G401 (cell line): ENCODE results near the gene PLAAT3. TPM values are rescaled to one million over a fixed set of nuclear protein-coding genes. Genes with fewer than 3 reads are reported as not detected.
A peak's percentile ranks its signal among the peaks of the same experiment; 100 is the strongest.
"Not testable (repeated sequence)": the region's sequence is repeated elsewhere in the genome, so short reads cannot be mapped to it uniquely, and the experiment has no call there.

ENCODE experiments used
- DNase-seq: peaks from one replicate; pipeline ENCODE4 v3.0.0-alpha.2; 2015; ENCODE audit warnings: low spot score
- in situ Hi-C: cut with HindIII; loops from 2 replicates; pipeline ENCODE4 v1.10.0; 2016; ENCODE audit warnings: low sequenced_read_pairs, mixed read lengths
- total RNA-seq: library from RNA; depleted of rRNA; stranded (reverse); fragments of >200 nt; shearing (Covaris generic); gene quantifications from 2 replicates; pipeline ENCODE4 v1.2.3, GENCODE V29; 2014

Gene PLAAT3
- total RNA-seq, 1 experiment from 2014 or later, result 26.9 TPM

GRCh38 chr11:63610604-63611394 lies 3.4 kb downstream of the PLAAT3 start:
- in situ Hi-C loops, result no loop called here
- DNase-seq, result peak; percentile 12

- in situ Hi-C loops, result no loop called here
- no peak for DNase-seq
These were observed 4.2 kb downstream of the PLAAT3 start for GRCh38 chr11:63609971-63610580.

GRCh38 chr11:63609536-63609935 lies 4.7 kb downstream of the PLAAT3 start:
- no peak for DNase-seq
- in situ Hi-C loops, result no loop called here

- no peak for DNase-seq
- in situ Hi-C loops, result no loop called here
These were observed 5.6 kb downstream of the PLAAT3 start for GRCh38 chr11:63608353-63609345.

GRCh38 chr11:63603180-63603518 lies 11.1 kb downstream of the PLAAT3 start:
- no peak for DNase-seq
- in situ Hi-C loops, result no loop called here

- in situ Hi-C loops, DNase-seq: not testable (repeated sequence)
These were observed 11.7 kb downstream of the PLAAT3 start for GRCh38 chr11:63602290-63603179.

GRCh38 chr11:63599211-63600122 lies 14.8 kb downstream of the PLAAT3 start:
- no peak for DNase-seq
- in situ Hi-C loops, result no loop called here

GRCh38 chr11:63598556-63598955 lies 15.7 kb downstream of the PLAAT3 start:
- in situ Hi-C loops, result no loop called here
- no peak for DNase-seq

- in situ Hi-C loops, result no loop called here
- no peak for DNase-seq
These were observed 18.9 kb downstream of the PLAAT3 start for GRCh38 chr11:63595296-63595695.

GRCh38 chr11:63592975-63593395 lies 21.2 kb downstream of the PLAAT3 start:
- in situ Hi-C loops, result loop anchor here (5.0 kb wide), 1 partner anchor 69 kb away; no protein-coding TSS in a partner anchor
- DNase-seq, result peak; percentile 20

- no peak for DNase-seq
- in situ Hi-C loops, result loop anchor here (5.0 kb wide), 1 partner anchor 72 kb away; no protein-coding TSS in a partner anchor
These were observed 24.0 kb downstream of the PLAAT3 start for GRCh38 chr11:63590024-63590788.

GRCh38 chr11:63589000-63589399 lies 25.2 kb downstream of the PLAAT3 start:
- DNase-seq, result no peak
- in situ Hi-C loops, result no loop called here

GRCh38 chr11:63586451-63587166 lies 27.6 kb downstream of the PLAAT3 start:
- no peak for DNase-seq
- in situ Hi-C loops, result no loop called here

- DNase-seq, result no peak
- in situ Hi-C loops, result no loop called here
These were observed 30.9 kb downstream of the PLAAT3 start for GRCh38 chr11:63583357-63583677.

GRCh38 chr11:63581224-63581623 lies 33.0 kb downstream of the PLAAT3 start:
- in situ Hi-C loops, result not testable (repeated sequence)

GRCh38 chr11:63578882-63579281 lies 35.4 kb downstream of the PLAAT3 start:
- DNase-seq, in situ Hi-C loops: not testable (repeated sequence)

More at GRCh38 chr11:63581224-63581623, 33.0 kb downstream of the PLAAT3 start:
- not testable (repeated sequence) for DNase-seq
